Superior temporal gyrus (tissue), 1 donor: ENCODE data around the gene SREBF2.
"Not testable (repeated sequence)": the region's sequence is repeated elsewhere in the genome, so short reads cannot be mapped to it uniquely, and the experiment has no call there.

ENCODE experiments used
- DNase-seq: peaks from one replicate; pipeline ENCODE4 v3.0.0-alpha.2; 2016; ENCODE audit errors: extremely low spot score

Gene SREBF2

DNA sequence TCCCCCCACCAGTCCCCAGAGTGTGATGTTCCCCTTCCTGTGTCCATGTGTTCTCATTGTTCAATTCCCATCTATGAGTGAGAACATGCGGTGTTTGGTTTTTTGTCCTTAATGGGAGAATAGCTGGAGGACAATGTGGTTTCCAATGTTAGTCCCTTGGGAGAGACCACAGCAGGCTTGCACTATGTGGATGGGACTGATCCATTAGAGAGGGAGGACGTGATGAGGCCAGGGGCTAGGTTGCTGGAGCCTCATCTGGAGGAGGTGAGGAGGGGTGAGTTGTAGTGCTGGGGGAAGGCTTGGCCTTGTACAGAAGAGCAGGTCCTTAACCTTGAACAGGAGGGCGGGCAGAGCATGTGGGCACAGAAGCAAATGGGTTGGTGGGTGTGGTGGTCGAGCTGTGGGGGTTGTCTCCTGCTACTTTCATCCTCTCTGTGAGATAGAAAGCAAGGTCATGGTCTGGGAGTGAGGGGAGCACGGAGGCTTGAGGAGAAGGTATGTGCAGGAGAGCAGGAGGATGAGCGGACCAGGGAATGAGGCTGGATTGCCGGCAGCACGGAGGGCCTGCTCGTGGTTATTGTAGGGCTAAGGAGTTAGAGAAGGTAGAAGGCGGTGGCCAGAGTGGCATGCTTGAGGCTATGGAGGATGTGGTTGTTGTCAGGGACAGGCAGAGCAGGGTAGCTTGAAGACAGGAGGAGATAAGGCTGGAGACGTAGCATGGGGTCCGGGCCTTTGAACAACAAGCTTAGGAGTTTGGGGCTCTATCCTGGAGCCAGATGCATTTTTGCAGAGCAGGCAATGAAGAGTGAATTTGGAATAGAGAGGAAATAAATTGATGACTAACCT, 11.2 kb upstream of the SREBF2 start:
- DNase-seq = no peak

DNA sequence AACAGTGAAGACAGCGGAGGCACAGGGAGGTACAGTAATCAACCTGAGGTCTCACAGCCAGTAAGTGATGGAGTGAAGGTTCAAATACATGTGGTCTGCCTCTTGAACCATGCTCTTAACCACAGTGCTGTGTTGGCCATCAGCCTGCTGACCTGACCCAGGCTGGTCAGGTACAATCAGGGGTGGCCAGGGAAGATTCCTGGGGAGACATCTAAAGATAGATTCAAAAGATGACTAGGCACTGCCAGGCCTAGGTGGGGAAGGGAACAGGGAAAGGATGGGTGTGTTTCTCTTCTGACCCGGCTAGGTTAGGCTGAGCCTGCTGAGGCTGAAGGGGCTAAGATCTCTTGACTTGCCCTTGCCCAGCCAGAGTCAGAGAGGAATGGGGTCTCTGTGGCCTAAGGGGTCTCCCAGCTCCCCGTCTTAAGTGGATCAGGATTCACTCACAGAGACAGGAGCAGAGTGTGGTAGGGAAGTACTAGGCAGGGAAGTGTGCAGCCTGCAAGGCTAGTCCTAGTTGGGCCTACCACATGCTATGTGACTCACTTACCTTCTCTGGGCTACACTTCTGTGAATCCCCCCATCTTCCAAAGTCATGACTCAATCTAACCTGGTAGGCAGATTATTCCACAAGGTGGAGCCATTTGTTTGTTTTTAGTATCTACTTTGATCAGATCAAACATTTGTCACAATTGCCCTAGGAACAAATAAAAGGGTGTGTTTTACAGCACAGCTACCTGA, 10.4 kb upstream of the SREBF2 start:
- DNase-seq = peak; percentile 86

DNA sequence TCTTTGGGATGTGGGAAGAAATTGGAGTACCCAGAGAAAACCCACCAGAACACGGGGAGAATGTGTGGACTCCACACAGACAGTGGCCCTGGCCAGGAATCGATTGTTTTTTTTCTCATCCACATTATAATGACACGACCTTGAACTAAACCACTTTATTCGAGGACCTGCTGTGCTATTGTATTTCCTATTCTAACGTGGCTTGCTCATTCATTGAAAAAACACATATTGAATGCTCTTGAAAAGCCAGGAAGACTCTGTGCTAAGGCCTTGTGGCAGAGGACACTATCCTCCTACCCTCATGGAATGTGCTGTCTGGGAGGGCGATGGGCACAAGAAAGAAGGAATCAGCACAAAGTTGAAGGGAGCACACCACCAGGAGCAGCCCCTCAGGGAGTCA, 9.1 kb upstream of the SREBF2 start:
- no peak for DNase-seq

DNA sequence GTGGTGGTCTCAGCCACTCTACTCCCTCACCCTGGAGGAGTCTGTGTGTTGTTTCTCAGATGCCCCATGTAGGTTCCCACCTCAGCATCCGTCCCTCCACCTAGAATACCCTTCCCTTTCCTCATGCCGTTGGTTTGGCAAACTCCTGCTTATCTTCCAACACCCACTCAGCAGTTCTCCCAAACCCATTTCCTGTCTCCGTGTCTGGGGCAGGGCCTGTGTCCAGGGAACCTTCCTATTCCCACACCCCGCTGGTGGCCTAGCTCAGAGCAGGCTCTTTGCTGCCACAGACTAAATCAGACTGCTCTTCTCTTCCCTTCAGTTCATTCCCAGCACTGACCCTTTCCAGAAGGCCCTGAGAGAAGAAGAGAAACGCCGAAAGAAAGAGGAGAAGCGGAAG, 7.5 kb upstream of the SREBF2 start:
- DNase-seq = no peak

DNA sequence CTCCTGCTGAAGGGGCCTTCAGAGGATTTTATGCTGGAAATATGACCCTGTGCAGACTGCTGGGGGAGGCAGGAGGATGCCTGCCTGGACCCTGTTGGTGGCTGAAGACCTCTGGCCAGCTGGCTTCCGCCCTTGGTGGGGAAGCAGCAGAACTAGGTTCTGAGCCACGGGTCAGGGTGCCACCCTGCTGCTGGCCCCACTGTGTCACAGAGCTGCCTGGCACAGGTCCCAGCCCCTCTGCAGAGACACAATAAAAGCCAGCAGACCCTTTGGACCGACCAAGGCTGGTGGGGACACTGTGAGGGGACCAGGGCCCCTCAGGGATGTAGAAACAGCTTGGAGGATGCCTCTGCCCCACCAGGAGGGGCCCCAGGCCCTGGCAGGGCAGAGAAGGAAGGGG, 6.9 kb upstream of the SREBF2 start:
- no peak for DNase-seq

DNA sequence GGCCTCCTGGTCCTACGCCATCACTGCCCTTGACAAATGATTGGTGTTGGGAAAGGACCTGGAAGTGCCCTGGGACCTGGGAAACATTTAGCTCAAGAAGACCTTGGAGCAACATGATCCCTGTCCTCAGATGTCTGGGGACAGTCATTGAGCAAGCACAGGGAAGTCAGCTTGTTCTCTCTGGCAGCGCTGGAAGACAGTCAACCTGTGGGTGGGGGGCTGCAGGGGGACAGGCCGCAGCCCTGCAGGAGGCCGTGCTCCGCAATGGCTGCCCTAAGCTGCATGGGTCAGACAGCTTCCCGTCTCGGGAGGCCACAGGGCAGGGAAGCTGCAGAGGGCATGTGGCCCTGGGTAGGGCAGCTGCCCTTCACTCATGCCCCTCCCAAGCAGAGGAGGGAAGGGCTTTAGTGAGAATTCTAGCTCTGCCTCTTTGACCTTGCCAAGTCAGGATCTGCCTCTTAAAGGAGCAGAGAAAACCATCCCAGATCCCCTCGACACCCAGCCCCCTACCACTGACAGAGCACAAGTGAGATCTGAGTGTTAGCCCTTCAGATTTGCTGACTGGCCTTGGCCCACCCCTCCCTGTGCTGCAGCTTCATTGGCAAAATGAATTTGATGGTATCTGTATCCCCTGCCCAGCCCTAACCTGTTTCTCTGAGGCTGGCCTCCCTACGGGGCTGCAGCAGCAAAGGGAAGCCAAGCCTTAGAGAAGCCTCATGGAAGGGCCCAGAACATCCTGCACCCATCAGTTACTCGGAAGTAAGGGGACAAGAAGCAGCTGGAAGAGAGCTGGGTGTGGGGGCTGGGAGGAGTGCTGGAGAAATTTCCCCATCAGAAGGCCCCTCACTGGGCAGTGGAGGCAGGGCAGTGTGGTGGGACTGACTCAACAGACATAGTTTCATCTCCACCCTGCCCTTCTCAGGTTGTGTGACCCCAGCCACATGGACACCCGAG, 6.2 kb upstream of the SREBF2 start:
- DNase-seq = no peak

DNA sequence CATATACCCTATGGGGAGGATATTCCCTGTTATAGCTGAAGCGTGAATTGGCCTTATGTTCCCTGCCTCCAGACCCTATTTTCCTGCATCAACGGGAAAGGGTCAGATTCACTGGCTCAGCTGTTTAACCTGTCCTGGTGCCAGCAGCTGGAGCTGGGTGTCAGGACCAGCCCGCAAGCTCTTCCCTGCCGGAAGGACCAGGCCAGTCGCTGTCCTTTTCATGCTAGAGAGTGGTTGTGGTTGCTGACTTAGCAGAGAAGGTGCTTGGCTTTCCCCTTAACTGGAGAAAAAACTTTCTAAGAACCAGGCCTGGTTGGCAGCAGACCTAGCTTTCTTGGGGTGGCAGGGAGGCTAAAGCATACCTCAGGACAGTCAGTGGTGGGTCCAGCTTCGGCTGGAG, 5.2 kb upstream of the SREBF2 start:
- peak; percentile 16 for DNase-seq

DNA sequence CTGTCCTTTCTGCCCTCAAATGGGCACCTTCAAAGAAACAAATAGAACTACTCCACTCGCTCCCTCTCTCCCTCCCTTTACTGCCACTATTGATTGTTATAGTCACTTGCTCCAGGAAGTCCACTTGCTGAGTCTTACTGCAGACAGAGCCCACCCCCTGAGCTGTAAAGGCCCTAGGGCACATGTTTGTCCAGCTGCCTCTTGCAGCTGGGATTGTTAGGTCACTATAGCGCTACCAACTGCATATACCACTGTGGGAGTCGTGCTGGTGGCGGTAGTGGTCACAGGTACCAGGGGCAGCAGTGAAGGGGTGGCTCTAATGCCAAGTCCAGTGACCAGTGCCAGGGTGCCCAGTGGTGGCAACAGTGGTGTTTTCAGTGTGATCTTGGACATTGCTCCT, 4.4 kb upstream of the SREBF2 start:
- DNase-seq = no peak

DNA sequence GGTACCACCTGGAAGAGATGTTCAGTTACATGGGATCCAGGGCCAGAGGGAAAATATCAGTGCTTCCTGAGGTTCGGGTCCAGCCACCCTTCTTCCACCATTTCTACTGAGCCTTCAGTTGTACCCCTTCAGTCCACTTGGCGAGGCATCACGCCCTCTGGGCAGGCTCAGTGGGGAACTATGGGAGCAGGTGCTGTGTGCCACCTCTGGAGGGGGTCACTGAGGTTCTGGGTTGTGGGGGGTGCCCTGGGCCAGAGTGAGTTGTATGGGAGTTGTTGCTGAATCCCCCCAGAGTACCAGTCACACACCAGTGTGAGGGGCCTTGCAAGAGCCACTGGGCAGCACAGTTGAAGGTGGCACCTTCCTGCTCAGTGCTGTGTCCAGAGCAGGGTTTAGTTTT, 2.7 kb upstream of the SREBF2 start:
- DNase-seq = no peak

DNA sequence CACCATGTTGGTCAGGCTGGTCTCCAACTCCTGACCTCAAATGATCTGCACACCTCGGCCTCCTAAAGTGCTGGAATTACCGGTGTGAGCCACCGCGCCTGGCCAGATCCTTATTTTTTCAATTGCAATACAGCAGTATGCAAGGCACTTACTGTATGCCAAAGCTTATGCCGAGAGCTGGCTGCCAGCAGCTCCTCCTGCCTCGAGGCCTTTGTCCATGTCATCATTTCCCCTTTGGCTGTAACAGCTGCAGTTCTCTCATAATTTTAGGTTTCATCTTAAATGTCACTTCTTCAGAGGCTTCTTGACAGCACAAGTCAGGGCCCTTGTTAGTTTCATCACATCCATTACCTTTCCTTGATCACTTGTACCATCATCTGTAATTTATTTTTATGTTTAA, 1.5 kb upstream of the SREBF2 start:
- DNase-seq = no peak

DNA sequence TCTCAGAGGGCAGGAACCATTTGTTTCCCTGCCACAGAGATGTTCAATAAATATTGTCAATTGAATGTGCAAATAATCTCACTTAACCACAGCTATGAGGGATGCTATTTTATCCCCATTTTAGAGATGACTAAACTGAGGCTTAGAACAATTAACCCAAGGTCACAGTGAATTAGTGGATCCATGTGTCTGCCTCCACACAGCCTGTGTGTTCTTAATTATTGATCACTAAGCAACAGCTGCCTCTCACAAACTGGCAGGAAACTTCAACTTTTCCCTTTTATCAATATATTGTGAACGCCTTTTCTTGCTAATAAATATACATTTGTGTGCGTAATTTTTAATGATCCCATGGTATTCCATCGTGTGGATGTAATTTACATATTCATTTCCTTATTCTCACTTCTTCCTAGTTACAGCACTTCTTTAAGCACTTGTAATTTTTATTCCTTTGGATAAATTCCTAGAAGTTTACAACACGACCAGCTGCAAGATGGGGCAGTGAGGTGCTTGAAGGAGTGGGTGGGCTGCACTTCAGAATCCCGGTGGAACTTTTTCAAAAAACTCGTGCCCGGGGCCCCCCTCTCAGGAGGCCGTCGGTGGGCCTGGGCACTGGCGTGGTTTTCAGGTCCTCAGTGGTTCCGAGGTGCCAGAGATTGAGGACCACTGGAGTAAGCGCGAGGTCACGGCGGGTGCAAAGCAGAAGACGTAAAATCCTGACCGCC, 915 bp upstream of the SREBF2 start:
- DNase-seq = peak; percentile 68

DNA sequence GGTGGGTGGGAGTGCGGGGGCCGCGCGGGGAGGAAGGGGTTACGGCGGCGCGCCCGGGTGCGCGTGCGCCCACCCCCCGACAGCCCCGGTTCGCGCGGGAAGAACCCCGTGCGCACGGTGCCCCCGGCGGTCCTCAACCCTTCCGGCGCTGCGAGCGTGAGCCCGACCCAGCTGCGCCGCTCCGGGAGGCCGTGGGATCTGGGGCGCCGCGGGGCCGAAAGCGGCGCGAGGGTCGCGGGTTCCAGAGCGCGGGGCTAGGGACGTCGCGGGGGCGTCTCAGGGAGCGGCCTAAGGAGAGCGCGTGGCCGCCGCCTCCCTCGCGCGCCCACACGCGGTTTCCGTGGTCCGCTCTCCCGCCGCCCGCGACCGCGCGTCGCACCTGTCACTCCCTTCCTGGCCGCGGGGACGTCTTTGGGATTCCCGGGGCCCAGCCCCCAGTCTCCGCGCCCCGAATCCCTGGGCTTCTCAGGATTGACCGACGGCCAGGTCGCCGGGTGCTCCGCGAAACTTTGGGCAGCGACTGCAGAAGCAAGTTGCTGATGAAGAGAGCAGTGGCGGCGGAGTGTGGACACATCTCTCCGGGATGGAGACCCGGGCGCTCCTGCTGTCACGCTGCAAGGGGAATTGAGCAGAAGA, 582 bp downstream of the SREBF2 start:
- no peak for DNase-seq

DNA sequence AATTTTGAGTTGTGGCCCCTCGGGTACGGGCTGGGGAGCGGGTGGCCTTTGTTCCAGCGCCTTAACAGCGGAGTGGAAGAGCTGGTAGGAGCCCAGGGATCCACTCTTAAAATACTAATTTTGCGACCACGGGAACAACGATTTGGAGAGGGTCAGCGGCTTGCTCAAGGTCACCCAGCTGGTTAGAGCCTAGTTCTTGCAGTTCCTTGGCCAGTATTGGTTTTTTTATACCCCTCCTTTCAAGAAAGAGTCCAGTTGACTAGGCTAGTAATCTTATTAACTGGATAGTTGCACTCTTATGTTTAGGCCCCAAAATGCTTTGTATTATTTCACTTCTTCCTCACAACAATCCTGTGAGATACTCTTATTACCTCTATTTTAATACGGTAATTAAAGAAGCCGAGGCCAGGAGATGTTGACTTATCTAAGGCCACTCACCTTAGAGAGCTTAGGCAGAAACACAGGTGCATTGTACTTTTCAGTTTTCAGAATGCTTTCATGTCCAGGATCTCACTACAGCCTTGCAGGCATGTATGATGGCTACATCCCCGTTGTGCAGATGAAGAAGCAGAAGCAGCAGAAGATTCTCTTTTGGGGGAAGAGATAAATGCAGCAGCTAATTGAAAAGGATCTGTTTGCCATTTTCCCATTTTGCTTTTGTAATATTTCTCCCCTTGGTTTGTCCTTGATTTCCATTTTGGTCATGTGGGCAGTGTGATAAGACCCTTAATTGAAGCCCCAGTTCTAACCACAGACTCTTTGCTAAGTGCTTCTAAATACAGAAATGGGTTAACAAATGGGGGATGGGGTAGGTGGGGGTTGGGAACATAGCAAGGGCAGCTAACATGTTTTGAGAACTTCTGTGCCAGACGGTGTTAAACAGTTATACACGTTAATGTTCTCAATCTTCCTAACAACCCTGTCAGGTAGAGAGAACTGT, 1.4 kb downstream of the SREBF2 start:
- peak; percentile 61 for DNase-seq

DNA sequence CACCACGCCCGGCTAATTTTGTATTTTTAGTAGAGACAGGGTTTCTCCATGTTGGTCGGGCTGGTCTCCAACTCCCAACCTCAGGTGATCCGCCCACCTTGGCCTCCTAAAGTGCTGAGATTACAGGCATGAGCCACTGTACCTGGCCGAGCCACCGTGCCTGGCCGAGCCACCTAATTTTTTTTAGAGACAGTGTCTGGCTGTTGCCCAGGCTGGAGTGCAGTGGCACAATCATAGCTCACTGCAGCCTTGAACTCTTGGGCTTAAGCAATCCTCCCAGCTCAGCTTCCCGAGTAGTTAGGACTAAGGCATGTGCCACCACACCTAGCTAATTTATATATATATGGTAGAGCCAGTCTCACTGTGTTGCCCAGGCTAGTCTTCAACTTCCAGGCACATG, 2.6 kb downstream of the SREBF2 start:
- not testable (repeated sequence) for DNase-seq

DNA sequence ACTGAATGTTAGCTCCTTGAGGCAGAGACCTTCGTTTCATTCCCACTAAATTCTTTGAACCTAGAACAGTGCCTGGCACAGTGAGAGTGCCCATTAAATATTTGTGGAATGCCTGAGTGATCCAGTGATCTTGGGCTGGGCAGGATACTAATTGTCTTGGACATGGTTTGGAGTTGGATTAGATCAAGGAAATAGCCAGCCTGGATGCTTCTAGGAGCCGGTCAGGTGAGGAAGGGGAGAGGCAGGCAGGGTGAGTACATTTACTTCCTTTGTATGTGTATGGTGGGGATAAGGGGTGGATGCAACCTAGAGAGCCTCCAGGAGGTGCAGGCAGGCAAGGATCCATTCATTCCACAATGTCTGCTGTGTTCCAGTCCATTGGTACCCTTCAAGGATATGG, 3.6 kb downstream of the SREBF2 start:
- no peak for DNase-seq

DNA sequence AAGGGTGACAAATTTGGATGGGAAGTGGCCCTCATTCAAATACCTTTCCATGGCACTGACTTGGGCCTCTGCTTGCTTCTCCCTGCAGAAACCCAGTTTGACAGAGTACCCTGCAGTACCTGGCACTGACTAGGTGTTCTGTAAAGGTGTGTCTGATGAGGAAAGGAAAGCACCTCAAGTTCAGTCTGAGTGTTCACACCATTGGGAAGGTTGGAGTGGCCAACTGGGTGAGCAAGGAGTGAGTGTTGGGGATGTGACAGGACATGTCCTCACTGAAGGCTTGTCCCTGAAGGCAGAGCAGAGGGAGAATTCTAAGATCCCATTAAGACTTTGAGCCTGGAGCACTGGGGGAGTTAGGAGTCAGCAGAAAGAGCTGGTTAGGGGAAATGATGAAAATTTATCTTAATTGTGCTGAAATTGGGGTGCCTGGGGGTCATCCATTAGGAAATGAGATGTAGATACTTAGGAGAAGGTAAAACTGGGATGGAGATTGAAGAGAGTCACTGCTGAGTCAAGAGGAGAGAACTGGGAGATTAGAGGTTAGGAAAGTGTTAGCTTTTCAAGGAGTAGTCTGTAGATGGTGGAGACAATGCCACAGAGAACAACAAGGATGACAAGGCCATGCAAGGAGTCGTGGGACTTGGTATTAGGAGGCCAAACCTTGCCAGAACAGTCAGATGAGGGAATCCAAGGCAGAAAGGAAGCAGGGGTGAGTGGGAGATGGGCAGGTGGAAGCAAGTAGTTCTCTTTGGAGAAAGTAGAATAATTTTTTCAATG, 6.1 kb downstream of the SREBF2 start:
- no peak for DNase-seq

DNA sequence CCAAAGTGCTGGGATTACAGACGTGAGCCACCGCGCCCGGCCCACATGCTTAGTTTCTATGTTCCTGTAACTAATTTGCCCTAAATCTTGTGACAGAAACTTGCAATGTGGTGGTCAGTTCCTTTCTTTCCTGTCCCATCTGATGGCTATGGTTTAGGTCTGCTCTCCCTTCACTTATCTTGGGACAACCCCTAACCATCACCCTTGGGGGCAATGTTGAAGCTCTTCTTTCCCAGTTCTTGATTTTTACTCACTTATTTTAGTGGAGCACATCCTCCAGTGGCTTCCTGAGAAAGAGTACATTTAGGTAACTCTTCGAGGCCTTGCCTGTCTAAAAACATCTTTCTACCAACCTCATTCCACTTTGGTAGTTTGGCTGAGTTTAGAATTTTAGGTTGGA, 7.3 kb downstream of the SREBF2 start:
- DNase-seq = no peak

DNA sequence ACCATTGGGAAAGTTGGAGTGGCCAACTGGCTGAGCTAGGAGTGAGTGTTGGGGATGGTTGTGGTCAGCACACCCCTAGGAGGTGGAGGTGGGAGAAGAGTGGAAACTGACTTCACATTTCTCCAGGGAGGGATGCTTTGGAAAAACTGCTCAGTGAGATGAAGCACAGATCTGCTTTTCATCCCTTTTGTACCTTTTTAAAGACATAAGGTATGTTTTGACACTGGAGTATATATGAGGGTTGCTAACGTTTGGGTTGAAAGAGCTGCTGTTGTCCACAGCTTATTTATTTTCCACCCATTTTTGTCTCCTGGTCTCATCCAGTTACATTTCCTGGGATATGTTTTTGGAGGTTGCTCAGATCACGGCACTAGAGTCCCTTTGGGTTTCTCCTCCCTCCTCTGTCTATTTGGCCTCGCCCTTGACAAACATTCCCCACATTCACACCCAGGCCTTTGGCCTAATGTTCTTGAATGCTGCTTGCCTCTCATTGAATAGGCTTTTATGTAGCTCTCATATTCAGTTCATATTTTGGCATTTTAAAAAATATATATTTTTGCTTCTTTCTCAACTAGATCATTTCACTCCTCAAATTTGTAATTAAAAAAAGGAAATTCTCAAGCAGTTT, 8.3 kb downstream of the SREBF2 start:
- DNase-seq = no peak
